HUES48 (cell line): ENCODE data around the gene NEK10.

ENCODE experiments used
- H3K27ac ChIP-seq: one replicate; pipeline ENCODE4 v1.7.0; 2013; ENCODE audit warnings: low read depth, low read length, inconsistent platforms
- H3K27me3 ChIP-seq: 2 replicates; pipeline ENCODE4 v1.6.1; 2013; ENCODE audit warnings: mild to moderate bottlenecking, low read length; ENCODE audit not compliant: control insufficient read depth, insufficient read depth
- H3K36me3 ChIP-seq: 2 replicates; pipeline ENCODE4 v1.6.1; 2013; ENCODE audit warnings: low read length; ENCODE audit not compliant: control insufficient read depth, insufficient read depth
- H3K4me1 ChIP-seq: 2 replicates; pipeline ENCODE4 v1.6.1; 2013; ENCODE audit warnings: mild to moderate bottlenecking, low read length; ENCODE audit not compliant: control insufficient read depth, insufficient read depth
- H3K4me3 ChIP-seq: 2 replicates; pipeline ENCODE4 v1.5.1; 2013; ENCODE audit warnings: mild to moderate bottlenecking, low read depth, low read length
- H3K9ac ChIP-seq: 2 replicates; pipeline ENCODE4 v1.6.1; 2013; ENCODE audit warnings: mild to moderate bottlenecking, low read depth, low read length, moderate library complexity
- H3K9me3 ChIP-seq: 2 replicates; pipeline ENCODE4 v1.6.1; 2013; ENCODE audit warnings: low read length; ENCODE audit not compliant: control insufficient read depth, insufficient read depth

The NEK10 gene

DNA sequence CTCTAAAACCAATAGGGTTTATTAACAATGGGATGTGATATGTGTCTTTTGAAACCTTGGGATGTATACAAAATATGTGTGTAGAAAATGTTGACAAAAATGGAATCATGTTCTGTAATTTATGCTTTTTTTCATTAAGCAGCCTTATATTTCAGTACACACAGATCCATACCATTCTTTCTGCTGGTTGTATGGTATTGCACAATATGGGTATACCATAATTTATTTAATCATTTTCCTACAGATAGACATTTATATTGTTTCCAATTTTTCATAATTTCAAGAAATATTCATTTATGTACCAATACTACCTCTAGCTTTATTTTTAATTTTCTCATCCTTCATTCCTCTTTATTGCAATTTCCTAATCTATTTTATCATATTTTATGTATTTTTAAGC, 83.5 kb downstream of the NEK10 start:
- Histone ChIP-seq H3K9me3 (no peaks in the 10 kb centered on the region), H3K27ac (no peak overlapping the region), H3K27me3 (no peaks in the 10 kb centered on the region), H3K36me3 (no peaks in the 10 kb centered on the region), H3K9ac (no peak overlapping the region), H3K4me1 (no peaks in the 10 kb centered on the region), H3K4me3 (no peak overlapping the region)

DNA sequence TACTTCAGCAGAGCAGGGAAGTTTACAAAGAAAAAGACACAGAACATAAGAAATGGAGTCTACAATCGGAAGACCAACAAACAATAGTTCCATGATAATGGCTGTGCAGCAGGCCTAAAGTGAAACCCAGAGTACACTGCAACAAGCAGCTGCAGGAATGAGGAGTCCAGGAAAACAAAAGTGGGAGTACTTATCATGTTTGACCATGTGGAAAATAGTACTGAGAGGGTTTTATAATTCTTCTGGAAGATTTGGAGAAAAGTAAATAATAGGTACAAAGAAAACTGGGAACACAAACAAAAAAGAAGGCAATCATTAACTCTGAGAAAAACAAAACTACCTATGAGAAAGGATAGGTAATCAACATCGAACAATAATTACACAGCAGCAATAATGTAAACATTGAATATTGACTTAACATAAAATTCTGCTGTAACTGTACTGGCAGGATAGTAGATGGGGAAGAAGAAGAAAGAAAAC, 87.5 kb downstream of the NEK10 start:
- Histone ChIP-seq H3K4me3 (no peak overlapping the region), H3K27ac (no peak overlapping the region), H3K9ac (no peak overlapping the region), H3K4me1 (no peaks in the 10 kb centered on the region), H3K36me3 (no peaks in the 10 kb centered on the region), H3K27me3 (no peaks in the 10 kb centered on the region), H3K9me3 (no peaks in the 10 kb centered on the region)

DNA sequence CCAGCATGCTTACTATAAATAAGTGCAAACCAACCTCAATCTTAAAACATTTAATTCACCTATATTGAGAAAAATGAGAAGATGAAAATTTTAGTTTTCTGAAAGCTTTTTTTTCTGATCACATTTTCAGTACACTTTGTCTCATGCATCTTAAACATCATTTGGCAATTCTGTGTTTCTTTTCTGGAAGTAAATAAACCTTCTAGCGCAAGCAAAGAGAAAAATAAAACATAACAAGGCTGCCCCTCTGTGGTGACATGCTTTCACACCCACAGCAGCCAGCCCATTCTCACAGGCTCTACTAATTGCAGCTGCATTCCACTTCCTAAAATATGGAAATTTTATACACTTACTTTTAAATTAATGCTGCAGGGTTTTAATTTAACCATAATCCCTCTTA, 90.1 kb downstream of the NEK10 start:
- Histone ChIP-seq H3K9me3 (no peaks in the 10 kb centered on the region), H3K4me1 (no peaks in the 10 kb centered on the region), H3K4me3 (no peak overlapping the region), H3K27me3 (no peaks in the 10 kb centered on the region), H3K27ac (no peak overlapping the region), H3K36me3 (no peaks in the 10 kb centered on the region), H3K9ac (no peak overlapping the region)

GRCh38 chr3:27278383-27279055, 90.7 kb downstream of the NEK10 start:
- Histone ChIP-seq H3K27ac (no peak overlapping the region), H3K36me3 (no peaks in the 10 kb centered on the region), H3K9ac (no peak overlapping the region), H3K27me3 (no peaks in the 10 kb centered on the region), H3K9me3 (no peaks in the 10 kb centered on the region), H3K4me3 (no peak overlapping the region), H3K4me1 (no peaks in the 10 kb centered on the region)

DNA sequence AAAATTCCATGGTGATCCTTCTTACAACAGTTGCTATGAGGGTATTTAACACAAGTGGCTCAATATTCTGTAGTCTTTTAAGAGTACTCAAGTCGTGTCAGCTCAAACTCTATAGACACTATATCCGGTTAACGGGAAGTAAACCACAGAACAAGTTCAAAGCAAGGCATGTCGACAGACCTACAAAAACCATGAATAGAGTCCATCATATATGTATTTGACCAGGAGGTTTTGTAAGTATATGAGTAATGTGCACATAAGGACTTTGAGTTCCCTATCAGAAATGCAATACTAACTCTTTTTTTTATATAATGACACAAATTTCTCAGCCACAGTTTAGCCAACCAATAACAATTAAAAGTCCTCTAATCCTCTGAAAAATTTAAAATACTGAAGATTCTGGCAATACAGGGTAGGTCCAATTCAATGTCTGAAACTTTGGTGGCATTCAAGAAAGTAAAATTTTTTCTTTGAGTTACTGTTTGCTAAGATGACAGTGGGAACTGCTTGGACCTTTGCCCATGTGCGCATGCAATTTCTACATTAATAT, 93.7 kb downstream of the NEK10 start:
- Histone ChIP-seq H3K4me1 (no peaks in the 10 kb centered on the region), H3K27me3 (no peaks in the 10 kb centered on the region), H3K4me3 (no peak overlapping the region), H3K36me3 (no peaks in the 10 kb centered on the region), H3K9ac (no peak overlapping the region), H3K9me3 (no peaks in the 10 kb centered on the region), H3K27ac (no peak overlapping the region)

DNA sequence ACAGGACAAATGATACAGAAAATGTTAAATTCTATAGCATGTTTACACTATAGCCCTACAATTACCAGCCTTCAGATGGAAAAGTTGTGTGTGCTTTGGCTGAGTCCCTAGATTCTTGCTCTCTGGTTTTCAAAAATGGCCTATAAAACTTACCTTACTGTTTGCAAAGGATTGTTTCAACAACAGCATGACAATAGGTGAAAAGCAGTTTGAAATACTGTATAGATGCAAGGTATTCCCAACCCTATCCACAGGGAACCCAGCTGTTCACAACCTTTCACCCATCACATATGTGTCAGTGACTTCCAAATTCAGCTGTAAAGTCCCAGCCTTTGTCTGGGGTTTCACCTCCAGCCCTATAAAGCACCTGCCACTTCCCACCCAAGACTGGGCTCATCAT, 97.3 kb downstream of the NEK10 start:
- Histone ChIP-seq H3K4me1 (no peaks in the 10 kb centered on the region), H3K36me3 (no peaks in the 10 kb centered on the region), H3K9me3 (no peaks in the 10 kb centered on the region), H3K4me3 (no peak overlapping the region), H3K27ac (no peak overlapping the region), H3K27me3 (no peaks in the 10 kb centered on the region), H3K9ac (no peak overlapping the region)

GRCh38 chr3:27254896-27255295, 114.3 kb downstream of the NEK10 start:
- H3K27me3 ChIP-seq: no peaks in the 10 kb centered on the region
- no peaks in the 10 kb centered on the region for H3K9me3 ChIP-seq
- H3K27ac ChIP-seq: no peak overlapping the region
- no peaks in the 10 kb centered on the region for H3K4me1 ChIP-seq
- H3K36me3 ChIP-seq: no peaks in the 10 kb centered on the region
- H3K9ac ChIP-seq: no peak overlapping the region
- H3K4me3 ChIP-seq: no peak overlapping the region

DNA sequence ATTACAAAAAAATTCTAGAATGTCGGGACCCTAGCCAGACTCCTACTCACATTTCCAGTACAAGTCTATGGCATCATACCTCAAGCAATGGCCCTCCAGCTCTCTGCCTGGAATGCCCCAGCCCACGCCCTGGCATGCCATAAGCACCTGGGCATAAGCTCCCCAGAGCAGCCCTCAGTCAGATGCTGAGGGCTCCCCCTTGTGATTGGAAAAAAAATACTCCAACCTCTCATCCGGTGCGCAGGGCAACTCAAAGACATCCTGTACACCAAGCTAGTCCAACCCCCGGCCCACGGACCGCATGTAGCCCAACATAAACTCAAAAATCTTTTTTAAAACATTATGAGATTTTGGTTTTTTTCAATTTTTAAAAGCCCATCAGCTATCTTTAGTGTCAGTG, 115.4 kb downstream of the NEK10 start:
- Histone ChIP-seq H3K4me3 (no peak overlapping the region), H3K27ac (no peak overlapping the region), H3K9me3 (no peaks in the 10 kb centered on the region), H3K36me3 (no peaks in the 10 kb centered on the region), H3K4me1 (no peaks in the 10 kb centered on the region), H3K9ac (no peak overlapping the region), H3K27me3 (no peaks in the 10 kb centered on the region)

DNA sequence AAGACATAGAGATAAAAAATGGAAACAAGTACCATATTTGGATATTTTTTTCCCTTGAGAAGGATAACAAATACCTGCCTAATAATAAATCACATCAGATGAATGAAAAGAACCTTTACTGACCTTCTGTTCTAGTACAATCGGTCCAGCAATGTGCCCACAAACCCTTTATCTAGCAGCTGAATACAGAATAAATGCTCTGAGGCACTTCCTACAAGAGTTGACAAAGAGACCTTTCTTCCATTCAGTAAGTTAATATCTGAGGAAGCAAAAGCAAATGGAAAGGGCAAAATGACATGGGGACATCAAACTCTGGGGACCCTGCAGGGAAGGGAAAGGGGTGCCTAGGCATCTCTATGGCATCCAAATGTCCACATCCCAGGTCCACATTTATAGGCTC, 115.8 kb downstream of the NEK10 start:
- Histone ChIP-seq H3K4me1 (no peaks in the 10 kb centered on the region), H3K27me3 (no peaks in the 10 kb centered on the region), H3K9ac (no peak overlapping the region), H3K9me3 (no peaks in the 10 kb centered on the region), H3K36me3 (no peaks in the 10 kb centered on the region), H3K27ac (no peak overlapping the region), H3K4me3 (no peak overlapping the region)

DNA sequence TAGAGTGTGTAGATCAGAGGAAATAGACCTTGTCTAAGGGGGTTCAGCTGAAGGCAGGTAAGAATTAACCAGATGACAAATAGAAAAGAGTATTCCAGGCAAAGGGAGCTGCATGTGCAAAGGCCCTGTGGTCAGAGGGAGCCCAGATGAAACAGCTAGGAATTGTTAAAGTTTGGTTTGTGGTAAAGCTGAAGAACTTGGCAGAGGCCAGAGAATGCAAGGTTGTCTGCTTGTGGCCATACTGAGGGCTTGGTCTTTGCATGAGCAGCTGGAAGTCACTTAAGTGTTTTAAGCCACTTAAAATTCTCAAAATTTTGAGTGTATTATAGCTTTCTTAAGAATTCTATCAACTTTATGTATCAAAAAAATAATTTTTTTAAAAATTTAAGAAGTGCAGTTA, 116.5 kb downstream of the NEK10 start:
- Histone ChIP-seq H3K9me3 (no peaks in the 10 kb centered on the region), H3K4me1 (no peaks in the 10 kb centered on the region), H3K27ac (no peak overlapping the region), H3K9ac (no peak overlapping the region), H3K36me3 (no peaks in the 10 kb centered on the region), H3K4me3 (no peak overlapping the region), H3K27me3 (no peaks in the 10 kb centered on the region)

- Histone ChIP-seq H3K36me3 (no peaks in the 10 kb centered on the region), H3K4me1 (no peaks in the 10 kb centered on the region), H3K9ac (no peak overlapping the region), H3K4me3 (no peak overlapping the region), H3K9me3 (peaks cover 2% of the 10 kb centered on the region; the same call in 1 of the 2 replicates), H3K27ac (no peak overlapping the region), H3K27me3 (no peaks in the 10 kb centered on the region)
These were observed 124.8 kb downstream of the NEK10 start for GRCh38 chr3:27244374-27244773.
